ENCODE results near the gene SLC25A51.

DNA sequence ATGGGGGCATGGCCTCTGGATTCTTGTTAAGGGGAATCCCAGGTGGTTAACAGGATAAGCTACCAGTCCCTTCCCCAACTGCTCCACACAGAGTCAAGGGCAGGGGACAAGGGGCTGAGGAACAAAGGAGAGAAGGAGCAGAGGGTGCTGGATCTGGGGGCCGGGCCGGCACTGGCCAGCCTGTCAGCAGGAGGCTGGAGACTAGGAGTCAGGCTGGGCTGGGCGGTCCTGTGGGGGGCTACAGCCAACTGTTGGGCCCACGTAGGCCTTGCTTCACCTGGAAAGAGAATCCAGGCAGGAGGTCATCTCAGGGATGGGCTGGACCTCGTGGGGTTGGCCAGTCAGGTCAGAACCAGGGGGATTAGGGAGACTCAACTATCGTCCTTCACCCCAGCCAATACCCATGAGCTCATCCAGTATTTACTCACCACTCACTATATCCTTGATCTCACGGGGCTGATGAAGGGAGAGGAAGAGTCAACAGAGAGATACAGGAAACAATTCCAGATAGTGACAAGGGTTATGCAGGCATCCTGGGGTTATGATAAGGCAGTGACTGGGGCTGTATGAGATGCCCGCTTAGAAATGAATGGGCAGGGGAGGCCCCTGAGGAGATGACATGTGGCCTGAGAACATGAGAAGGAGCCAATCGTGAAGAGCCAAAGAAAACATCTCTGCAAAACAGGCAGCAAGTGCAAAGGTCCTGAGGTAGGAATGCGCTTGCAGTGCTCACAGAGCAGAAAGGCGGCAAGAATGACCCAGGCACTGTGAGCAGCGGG, 47.9 kb upstream of the SLC25A51 start:
- TF ChIP-seq, protein P1, sequence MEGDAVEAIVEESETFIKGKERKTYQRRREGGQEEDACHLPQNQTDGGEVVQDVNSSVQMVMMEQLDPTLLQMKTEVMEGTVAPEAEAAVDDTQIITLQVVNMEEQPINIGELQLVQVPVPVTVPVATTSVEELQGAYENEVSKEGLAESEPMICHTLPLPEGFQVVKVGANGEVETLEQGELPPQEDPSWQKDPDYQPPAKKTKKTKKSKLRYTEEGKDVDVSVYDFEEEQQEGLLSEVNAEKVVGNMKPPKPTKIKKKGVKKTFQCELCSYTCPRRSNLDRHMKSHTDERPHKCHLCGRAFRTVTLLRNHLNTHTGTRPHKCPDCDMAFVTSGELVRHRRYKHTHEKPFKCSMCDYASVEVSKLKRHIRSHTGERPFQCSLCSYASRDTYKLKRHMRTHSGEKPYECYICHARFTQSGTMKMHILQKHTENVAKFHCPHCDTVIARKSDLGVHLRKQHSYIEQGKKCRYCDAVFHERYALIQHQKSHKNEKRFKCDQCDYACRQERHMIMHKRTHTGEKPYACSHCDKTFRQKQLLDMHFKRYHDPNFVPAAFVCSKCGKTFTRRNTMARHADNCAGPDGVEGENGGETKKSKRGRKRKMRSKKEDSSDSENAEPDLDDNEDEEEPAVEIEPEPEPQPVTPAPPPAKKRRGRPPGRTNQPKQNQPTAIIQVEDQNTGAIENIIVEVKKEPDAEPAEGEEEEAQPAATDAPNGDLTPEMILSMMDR (IDR thresholded peaks at IDR 0.05) = no peak
- TF ChIP-seq POLR2A (IDR thresholded peaks at IDR 0.05; ENCODE audit: low read depth) (no peak), EP300 (IDR thresholded peaks at IDR 0.05) (no peak)
